Activated naive CD4-positive, alpha-beta T cell (primary cell): Measurements from ENCODE around the gene EPB41L2.
"Not testable (repeated sequence)": the region's sequence is repeated elsewhere in the genome, so short reads cannot be mapped to it uniquely, and the experiment has no call there.

Source experiments
- DNase-seq, 4 experiments: peaks; one replicate each; lab custom pipeline; 2025; lab: John Stamatoyannopoulos, UW

Gene EPB41L2

DNA sequence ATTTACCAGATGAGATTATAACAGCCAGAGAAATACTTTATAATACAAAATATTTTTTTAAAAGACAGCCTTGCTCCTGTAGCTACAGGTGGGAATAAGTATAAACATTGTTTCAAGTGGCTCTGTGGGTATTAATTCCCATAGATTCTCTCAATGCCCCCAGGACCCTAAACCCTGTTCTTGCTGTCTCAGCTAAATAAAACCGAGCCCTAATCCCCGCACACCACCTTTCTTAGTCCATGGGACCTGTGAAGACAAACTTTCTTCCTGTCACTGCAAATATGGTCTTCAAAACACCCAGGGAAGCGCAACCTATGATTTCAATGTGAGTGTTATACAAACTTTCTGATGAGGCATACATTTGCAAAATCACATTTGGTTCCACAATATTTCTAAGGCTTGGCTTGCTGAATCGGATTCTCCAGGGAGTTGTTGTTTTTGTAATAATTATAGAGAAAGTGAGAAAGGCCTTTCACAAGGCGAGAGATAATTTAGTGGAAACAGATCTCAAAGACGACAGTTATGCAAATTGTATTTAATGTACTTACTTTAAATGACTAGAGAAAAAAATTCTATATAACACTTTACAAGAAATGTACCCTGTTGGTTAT is 224.7 kb downstream of the EPB41L2 start:
- no peak for DNase-seq

DNA sequence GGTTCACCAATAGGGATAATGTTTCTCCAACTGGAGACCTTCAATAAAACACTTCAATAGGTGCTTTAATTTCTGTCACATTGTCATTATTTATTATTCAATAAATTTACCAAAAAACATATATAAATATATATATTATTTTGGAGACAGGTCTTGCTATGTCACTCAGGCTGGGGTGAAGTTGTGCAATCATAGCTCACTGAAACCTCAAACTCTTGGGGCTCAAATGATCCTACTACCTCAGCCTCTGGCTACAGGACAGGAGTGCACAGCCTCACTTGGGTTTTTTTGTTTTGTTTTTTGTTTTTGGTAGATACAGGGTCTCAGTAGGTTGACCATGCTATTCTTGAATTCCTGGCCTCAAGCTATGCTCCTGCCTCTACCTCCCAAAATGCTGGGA is 226.0 kb downstream of the EPB41L2 start:
- no peak for DNase-seq

DNA sequence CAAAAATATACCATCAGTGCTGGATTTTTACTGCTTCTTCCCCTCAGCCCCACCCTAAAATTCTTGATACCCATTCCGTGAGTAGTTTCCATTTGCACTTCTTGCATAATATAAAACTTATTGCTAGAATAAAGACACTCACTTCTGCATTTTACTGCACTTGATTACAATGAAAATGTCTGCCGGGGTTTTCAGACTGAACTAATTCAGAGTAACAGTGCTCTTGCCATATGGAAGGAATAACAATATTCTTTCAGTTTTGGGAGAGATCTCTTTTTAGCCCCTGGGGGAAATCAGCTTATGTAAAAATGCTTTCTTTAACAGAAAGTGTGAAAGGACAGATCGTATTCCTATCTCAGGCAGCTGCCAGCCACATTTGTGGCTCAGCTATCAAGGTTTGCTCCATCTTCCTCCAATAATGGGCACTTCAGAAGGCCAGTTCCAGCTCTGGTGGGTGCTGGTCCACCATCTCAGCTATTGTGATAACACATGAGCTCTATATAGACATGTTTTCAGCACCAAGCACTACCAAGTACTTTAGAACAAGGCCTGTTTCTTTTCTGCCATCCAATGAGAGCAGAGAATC is 226.9 kb downstream of the EPB41L2 start:
- no peak for DNase-seq

DNA sequence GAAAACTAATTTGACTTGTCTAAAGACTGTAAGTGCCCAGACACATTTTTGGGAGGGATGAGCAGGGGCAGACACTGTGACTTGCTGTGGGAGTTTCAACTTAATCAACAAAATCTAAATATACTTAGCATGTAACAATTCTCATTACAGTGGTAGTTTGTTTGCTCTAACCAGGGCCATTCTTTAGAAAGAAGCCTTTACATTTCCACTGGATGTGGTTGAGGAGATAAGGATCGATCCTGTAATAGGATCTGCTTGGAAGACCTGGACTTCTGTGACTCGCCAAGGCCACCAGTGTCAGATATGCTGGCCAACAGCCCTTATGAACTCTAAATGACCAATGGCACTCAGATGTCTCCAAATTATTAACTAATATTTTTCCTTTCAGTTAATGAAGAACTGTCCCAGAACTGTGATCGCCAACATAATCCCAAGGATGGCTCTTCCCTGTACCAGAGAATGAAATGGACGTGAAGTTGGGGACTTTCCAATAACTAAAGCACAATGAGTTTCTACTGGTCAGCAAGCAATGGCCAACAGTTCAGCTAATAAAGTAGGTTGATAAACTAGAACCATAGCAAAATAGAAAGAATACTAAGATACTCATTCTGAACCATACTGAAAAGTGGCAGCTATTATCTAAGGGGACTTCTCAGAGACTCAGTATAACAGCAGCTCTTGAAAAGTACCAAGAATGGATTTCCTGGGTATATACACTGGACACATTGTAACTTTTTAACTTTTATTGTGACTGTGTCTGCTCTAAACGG is 228.4 kb downstream of the EPB41L2 start:
- DNase-seq: no peak

DNA sequence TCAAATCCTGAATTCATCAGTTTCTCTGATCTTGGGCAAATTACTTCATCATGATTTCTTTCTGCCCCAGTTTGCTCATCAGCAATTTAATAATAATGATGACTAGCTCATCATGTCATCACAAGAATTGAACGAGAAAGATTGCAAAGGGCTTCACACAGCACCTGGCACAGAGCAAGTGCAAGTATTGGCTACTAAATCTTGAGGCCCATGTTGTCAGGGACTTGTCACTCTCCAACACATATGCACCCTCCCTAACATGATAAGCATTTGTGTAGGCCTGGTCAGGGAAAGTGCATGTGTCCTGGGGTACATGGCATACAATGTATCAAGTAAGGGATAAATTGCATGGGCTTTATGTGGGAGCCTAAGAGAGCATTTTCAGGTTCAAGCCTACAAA is 229.5 kb downstream of the EPB41L2 start:
- no peak for DNase-seq

DNA sequence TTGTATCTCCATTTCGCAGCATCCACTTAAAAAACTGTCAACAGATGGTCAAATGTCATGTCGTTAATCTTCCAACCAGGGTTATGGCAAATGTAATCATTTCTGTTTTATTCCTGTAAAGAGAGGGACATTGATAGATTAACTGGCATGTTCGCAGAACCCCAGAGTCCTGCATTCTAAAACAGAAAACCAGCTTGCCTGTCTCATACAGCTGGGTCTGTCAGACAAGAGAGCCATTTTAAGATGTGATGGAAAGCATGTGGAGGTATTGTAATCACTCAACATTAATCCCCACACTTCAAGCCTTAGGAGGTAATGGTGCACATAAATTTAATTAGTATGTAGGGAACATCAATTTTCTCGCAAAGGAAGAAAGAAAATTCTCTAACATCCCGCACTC is 231.4 kb downstream of the EPB41L2 start:
- DNase-seq: no peak

DNA sequence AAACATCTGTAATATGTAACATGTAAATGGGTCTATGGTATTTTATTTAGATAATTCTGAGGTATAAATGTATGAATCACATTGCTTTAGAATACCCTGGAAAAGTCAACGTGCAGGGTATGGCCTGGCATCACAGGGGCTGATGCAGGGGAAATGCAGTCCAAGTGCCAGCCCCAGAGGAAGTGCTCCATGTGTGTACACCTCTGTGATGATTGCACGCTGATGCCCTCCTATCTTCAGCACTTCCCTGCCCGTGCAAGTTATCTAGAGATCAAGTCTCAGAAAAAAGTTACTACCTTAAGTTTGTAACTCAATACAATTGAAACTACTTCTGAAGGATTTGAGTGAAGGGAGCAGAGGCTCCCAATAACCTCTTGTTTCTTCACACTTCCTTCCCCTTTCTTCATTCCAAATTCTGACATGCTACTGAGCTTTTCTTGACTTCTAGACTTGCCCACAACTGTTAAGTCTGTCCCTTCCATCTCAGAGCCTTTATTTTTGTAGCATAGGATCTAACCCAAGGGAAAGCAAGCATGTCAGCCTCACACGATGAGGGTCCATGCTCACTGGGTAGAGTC is 233.6 kb downstream of the EPB41L2 start:
- no peak for DNase-seq

DNA sequence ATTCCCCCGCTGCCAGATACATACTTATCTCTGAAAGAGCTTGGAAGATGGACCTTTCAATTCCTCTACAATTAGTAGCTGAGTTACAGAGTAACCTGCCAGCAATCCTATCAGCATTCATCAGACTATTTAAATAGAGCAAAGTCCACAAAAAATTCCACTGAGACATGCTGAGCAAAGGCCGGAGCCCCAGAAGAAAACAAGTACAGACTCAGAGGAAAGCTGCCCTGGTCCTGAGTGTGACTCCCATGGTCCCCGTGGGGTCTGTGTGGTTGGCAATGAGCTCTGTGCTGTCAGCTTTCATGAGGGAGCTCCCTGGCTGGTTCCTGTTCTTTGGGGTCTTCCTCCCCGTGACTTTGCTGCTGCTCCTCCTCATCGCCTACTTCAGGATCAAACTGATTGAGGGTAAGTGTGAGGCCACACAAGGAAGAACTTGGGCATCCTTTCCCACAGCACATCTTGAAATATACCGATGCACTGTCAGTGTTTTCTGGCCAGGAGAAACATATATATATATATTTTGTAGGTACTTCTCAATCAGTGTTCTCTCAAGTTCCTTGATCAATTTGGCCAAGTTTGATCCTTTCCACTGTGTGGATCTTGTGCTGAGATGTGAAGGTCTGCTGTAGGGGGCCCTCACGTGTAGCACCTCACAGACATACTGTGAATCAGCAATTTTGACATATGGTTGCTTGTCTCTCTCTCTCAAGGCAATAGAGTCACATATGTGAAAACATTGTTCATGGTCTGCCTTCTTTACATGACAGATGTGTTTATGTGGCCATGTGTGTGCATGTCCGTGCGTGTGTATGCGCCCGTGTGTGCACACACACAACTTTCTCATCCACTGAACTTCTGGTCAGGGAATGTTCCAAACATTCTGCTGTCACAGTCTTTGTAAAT is 235.5 kb downstream of the EPB41L2 start, which contains the start of gene SMLR1:
SMLR1 (plus strand) TSS at position 160 of the 903 bp plus-strand sequence; CDS start at position 168, 8 bp downstream.
- DNase-seq: no peak

DNA sequence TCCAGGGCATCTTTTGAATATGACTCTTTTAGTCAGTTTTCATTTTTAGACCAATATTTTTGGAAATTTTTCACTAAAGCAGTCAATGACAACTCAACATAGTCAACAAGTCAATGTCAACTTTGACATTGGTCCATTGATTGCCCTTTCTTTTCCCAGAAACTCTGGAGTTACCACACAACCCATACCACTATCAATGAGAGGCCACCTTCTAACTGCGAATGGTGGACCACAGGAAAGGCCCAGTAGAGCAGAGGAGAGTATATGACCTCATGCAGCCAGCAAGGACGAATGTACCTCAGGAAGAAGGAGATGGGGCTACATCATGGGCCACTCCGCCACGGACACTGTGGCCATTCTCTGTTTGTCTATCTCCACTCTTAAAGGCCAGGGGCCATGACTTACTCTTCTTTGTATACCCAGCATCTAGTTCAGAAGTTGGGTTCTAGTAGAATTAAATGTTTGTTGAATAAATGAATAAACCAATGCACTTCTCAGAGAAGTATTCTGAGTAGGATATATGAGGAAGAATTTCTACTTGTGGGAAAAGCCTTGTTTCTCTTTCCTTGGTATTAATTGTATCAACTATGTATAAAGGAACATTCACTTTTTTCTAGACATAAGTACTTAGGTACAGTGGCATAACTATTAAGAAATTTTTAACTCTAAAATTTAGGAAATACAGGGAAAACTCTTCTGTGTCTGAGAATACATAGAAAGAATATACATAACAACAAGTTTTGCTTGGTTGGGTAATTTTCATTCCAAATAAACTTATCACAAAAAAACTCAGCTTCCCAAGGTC is 236.4 kb downstream of the EPB41L2 start:
- no peak for DNase-seq

DNA sequence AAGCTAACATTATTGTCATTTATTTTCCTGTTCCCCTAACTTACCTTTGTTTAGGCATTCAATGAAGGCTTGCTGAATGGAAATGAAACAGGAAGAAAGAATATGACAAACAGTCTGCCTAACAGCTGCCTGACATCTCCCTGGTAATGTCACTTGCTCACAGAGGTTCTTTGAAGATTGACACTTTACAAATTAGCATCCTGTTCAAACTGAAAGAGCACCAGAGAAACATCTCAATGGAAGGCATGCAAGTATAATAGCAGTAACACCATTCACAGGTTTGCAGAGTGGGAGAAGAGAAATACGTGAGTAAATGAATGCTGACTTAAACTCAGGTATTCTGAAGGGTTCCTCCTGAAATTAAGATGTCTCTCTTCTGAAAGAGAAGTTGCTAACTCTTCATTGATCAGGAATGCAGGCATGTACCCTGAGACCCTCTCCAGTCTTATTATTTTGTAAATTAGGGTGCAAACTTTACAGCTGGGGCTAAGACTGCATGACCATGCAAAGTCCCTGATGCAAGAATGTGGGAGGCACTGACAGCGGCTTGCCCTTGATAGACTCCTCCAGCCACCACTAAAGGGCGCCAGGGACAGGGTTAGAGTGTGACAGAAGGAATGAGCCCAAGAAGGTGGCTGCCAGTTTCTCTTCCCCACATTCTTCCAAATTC is 237.1 kb downstream of the EPB41L2 start:
- DNase-seq: no peak

DNA sequence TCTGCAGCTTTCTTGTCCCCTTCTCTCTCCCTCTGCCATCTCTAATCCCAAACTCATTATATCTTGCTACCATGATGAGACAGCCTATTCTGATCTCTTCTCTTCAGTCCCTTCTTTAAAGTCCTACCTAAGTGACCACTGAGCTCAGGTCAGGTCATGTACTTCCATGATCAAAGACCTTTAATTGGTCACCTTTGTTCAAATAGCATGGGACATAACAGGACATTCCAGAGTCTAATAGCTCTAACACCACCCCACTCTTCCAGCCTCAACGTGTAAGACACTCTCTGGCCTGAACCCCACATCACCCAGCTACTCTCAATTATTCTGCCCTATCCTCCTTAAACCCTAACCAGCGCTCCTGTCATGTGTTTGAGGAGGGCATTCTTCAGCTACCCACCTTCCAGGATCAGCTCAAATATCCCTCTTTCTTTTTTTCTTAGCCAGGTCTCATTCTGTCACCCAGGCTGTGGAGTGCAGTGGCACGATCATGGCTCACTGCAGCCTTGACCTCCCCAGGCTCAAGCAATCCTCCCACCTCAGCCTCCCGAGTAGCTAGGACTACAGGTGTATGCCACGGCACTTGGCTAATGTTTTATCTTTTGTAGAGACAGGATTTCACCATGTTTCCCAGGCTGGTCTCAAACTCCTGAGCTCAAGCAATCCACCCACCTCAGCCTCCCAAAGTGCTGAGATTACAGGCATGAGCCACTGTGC is 237.9 kb downstream of the EPB41L2 start:
- DNase-seq: no peak

DNA sequence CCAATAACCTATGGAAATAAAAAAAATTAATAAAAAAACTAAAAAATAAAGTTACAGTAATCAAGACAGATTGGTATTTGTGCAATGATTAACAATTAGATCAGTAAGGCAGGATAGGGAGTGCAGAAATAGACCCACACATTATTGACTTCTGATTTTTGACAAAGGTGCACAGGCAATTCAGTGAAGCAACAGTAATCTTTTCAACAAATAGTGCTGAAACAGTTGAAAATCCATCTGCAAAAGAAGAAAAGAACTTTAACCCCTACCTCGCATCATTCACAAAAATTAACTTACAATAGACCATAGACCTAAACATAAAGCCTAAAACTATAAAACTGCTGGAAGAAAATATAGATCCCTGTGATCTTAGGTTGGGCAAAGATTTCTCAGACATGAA is 240.3 kb downstream of the EPB41L2 start:
- DNase-seq: no peak

DNA sequence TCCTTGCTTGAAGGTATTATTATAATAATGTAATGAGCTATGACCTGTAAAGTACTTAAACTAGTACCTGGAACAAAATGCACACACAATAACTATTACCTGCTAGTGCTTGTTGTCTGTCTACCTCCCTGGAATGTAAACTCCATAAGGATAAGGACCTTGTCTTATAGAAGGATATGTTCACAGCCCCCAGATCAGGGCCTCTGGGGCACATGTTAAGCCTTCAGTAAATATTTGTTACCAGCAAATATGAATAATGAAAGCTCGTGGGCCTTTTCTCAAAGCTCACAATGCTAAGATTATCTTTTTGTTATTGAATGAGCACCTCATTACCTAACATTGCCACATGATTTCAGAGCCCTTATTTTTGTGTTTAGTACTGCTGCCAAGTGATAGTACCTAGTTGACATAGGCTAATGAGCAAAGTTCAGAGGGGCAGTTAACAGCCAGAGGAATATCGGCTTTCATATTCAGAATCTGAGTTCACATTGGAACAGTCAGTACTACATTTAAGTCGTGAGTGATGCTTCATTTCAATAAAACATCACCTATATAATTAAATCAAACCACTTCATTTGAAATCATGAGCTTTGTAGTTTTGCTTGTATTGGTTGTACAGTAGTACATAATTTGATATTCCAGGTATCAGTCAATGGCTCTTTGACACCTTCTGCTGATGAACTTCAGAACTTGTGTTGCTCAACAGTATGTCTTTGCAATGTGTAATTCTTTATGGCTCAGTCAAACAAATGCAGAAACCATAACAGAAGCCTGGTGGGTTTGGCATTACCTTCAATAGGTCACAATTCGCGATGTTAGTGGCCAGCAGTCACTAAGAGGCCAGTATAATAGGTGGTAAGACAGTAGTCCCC is 247.6 kb downstream of the EPB41L2 start:
- no peak for DNase-seq

DNA sequence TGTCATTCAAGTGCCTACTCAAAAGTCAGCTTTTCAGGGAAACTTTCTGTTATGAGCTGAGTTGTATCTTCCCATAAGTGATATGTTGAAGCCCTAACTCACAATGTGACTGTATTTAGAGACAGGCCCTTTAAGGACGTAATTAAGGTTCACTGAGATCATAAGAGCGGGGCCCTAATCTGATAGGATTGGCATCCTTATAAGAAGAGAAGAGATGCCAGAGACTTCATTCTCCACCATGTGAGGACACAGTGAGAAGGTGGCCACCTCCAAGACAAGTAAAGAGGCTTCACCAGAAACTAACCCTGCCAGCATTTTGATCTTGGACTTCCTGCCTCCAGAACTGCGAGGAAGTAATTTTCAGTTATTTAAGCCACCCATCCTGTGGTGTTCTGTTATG is 248.5 kb downstream of the EPB41L2 start:
- DNase-seq: no peak

DNA sequence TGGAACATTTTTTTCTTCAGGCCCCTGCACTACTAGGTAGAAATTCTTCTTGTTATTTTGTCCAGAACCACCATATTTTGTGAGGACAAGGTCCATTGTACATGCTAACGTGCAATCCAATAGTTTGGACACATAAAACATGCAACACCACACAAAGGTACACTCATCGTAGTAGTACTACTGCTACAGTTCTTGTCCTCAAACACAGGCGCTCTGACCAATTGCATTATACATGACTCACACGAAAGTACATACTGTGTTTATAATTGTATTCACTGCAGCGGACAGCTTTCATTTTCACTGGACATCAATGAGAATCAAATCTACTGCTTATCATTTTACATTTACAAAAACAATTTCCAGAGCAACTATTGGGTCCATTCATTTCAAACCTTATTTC is 251.1 kb downstream of the EPB41L2 start:
- DNase-seq: no peak

DNA sequence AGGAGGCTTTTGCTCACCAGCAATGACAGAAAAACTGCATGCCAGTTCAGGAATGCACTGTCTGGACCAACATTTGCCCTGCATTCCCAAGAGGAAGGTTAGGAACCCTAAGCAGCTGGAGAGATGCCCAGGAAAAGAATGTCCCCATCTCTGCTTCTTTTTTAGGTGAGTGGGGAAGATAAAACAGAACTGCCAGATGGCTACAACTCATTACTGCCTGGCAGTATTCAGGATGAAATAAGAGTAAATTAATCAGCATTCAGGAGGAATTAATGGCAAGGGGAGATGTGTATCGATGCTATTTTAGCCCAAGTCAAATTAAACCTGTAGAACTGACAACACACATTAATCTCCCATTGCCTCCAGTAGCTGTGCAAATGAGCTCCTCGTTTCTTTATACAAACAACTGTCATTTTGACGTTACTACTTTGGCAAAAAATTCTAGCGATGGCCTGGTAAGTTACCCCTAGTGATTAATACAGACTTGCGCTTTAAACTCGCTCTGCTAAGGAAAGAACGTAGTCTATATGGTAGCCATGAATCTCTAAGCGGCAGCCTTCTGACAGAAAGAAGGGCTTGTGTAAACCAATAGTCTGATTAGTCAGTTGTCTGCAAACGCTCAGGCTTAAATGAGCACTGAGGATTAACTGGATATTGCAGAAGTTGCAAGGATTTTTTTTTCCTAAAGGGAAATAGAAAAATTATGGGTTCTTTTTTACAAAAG is 252.6 kb downstream of the EPB41L2 start:
- no peak for DNase-seq

DNA sequence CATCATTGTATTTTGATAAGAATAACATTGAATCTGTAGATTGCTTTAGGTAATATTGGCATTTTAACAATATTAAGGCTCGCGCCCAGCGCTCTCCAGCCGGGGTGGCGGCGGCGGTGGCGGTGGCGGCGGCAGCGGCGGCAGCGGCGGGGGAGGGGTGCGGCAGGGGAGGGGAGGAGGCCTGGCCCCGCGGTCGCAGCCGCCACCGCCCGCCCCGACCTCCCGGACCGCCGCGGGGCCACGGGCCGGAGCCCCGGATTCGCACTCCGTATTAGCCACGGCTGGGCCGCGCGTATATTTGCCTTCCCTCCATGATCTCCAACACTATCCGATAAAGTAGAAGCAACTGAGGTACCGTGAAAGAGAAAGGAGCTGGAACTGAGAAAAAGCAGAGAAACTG is 261.7 kb downstream of the EPB41L2 start:
- DNase-seq: not testable (repeated sequence)

DNA sequence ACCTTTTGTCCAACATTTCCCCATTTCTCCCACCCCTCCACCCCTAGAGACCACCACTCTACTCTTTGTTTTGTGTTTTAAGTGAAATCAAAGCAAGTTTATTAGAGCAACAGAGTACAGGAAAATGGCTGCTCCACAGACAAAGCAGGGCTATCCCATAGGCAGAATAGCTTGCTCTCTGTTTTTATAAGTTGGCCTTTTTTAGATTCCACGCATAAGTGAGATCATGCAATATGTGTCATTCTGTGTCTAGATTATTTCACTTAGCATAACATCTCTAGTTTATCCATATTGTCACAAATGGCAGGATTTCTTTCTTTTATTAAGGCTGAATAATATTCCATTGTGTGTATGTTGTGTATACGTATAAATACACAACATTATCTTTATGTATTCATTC is 266.0 kb downstream of the EPB41L2 start:
- DNase-seq: no peak
